Hematopoietic multipotent progenitor cell treated with erythropoietin and hydrocortisone succinate and interleukin-3 and kit ligand, for 8 days (in vitro differentiated cells): ENCODE data around the gene COL5A1.

Experiments
- DNase-seq: peaks from one replicate; pipeline ENCODE4 v3.0.0-alpha.2; 2015

The COL5A1 gene

GRCh38 chr9:134641173-134641989, at the start of gene COL5A1:
Gene COL5A1 (plus strand): TSS chr9:134641803. CDS start chr9:134642188, 385 bp downstream.
- no peak for DNase-seq

GRCh38 chr9:134592018-134592818, 49.4 kb upstream of the COL5A1 start:
- DNase-seq: no peak

GRCh38 chr9:134592819-134593200, 48.8 kb upstream of the COL5A1 start:
- no peak for DNase-seq

DNA sequence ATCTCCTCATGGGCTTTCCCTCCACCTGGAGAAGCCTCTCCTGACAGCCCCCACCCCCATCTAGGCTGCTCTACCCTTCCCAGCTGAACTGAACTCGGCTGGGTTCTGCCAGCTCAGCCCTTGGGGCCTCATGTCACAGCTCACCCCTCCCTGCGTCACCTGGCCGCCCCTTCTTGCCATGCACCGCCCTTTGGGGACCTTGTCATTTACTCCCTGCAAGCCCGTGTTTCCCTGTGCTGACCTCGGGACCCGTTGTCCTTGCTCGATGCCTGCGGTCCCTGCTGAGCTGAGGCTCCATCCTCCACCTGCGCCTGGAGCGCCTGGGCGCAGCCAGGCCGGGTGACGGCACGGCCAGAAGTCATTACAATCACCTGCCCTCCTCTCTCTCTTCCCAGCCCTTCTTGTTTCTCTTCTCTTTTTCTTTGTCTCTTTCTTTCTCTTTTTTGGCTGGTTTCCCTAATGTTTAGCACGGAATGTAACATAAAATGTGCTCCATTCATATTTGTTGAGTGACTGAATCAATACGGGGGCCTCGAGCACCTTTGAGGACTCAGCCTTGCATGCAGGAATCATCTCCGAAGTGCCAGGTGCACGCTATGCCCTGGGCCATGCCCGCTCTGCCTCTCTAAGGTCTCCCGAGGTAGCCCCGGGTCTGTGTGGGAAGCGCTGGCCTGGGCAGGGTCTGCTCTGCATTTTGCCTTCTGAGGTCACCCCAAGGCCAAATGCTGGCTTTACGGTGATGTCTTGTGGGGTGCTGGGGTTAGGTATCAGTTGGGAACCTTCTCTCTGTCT, 48.1 kb upstream of the COL5A1 start:
- no peak for DNase-seq

- no peak for DNase-seq
Observed at GRCh38 chr9:134594078-134594941, 47.3 kb upstream of the COL5A1 start.

GRCh38 chr9:134595014-134595413, 46.6 kb upstream of the COL5A1 start:
- no peak for DNase-seq

- no peak for DNase-seq
Observed at GRCh38 chr9:134597041-134597913, 44.3 kb upstream of the COL5A1 start.

- DNase-seq: no peak
Observed at GRCh38 chr9:134597957-134598883, 43.4 kb upstream of the COL5A1 start.

DNA sequence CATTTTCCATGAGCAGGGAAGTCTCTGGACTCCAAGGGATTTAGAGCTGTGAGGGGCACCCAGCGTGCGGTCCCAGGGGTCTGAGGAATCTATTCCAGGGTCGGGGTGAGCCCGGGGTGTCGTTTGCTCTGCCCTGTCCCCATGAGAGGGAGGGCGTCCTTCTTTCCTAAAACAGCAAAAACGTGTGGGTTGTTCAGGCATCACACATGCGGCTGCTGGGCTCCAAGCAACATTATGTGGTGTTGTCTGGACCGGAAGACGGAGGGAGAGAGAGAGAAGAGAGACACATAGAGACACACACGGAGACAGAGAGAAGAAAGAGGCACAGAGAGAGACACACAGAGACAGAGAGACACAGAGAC, 42.7 kb upstream of the COL5A1 start:
- DNase-seq: no peak

DNA sequence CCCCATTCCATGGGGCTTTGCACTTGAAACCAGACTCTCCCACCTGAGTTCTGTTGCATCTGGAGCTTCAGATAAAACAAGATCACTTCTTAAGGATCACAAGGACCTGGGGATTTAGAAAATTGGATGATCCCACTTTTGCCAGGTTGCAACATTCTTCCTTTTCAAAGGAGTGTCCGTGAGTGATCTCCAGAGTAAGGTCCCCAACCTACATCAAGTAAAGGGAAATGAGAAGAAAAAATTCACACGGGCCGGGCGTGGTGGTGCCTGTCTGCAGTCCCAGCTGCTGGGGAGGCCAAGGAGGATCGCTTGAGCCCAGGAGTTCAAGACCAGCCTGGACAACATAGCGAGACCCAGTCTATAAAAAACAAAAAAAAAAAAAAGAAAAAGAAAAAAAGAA, 41.2 kb upstream of the COL5A1 start:
- no peak for DNase-seq

DNA sequence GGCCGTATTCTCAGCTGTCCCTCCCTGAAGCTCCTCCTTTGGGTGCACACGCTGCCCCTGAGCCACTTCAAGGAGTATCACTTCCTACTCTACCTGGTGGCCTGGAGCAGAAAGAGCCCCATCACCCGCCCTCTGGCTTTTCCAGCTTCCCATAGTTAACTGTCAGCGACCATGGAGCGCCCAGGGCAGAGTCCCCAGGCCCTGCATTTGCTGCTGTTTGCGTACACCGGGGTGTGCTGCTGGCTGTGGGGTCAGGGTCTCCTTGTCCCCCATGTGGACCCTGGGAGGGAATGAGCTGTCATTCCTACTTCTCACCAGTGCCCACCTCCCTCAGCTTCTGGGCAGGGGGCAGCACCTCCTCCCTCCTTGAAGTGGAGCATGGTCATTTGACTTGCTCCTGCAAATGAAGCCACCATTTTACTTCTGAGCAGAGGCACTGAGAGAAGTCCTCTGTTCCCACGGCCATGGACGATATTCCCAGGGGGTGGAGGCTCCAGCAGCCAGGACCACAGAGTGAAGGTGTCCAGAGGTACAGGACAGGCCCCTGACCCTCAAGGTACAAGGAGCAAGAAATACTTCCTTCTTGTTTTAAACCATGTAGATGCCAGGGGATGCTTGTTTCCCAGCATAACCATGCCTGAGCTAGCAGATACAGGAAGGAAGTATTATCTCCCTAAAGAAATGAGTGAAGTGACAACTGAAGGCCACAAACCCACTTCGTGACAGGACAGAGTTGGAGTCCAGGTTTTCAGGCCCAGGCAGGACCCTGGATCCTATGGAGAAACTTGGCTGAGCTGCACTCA, 40.6 kb upstream of the COL5A1 start:
- no peak for DNase-seq

- no peak for DNase-seq
Observed at GRCh38 chr9:134601764-134602163, 39.8 kb upstream of the COL5A1 start.

GRCh38 chr9:134602547-134603362, 38.8 kb upstream of the COL5A1 start:
- DNase-seq: no peak

- DNase-seq: no peak
Observed at GRCh38 chr9:134604834-134605233, 36.8 kb upstream of the COL5A1 start.

- no peak for DNase-seq
Observed at GRCh38 chr9:134605351-134605965, 36.1 kb upstream of the COL5A1 start.

DNA sequence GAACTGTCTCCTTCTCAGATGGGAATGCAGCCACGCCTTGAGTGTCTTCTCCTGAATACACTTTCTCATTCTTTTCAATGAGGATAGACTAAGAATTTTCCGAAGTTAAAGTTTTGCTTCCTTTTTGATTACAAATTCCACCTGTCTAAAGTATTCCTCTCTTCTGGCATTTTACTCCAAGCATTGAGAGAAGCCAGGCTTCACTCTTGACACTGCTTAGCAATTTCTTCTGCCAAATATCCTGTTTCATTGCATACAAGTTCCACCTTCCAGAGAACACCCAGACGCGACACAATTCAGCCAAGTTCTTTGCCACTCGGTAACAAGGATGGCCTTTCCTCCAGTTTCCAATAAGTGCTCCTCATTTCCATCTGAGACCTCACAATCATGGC, 35.6 kb upstream of the COL5A1 start:
- DNase-seq: no peak

DNA sequence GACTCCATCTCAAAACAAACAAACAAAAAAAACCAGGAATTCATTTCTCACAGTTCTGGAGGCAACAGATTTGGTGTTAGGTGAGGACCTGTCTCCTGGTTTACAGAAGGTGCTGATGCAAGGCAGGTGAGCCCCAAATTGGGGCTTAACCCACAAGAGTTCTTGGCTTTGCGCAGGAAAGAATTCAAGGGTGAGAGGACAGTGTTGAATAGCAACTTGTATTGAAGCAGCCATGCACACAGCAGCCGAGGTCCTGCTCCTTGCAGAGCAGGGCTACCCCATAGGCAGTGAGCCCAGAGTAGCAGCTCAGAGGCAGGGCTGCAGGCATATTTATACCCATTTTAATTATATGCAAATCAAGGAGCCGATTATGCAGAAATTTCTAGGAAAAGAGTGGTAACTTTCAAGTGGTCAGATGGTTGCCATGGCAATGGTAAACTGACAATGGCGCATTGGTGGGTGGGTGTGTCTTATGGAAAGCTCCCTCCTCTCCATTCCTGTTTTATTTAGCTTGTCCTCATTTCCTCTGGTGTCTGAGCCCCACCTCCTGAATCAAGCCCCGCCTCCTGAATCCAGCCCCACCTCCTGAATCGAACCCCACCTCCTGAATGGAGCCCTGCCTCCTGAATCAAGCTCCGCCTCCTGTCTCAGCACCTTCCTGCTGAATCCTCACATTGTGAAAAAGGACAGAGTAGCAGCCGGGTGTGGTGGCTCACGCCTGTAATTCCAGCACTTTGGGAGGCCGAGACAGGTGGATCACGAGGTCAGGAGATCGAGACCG, 34.5 kb upstream of the COL5A1 start:
- no peak for DNase-seq
